Measurements from ENCODE around the gene NEK6. TPM values are rescaled to one million over a fixed set of nuclear protein-coding genes. Genes with fewer than 3 reads are reported as not detected.

NEK6 gene
- total and polyA plus RNA-seq, 10 donors: 11.2 to 71.3 (median 41.1) TPM

- intact Hi-C loops (cut with DNase I; ENCODE audit: low total_unique reads): no loop called here
- no peak for DNase-seq
- no peak for TF ChIP-seq POLR2AphosphoS5 (IDR thresholded peaks at IDR 0.05)
- TF ChIP-seq POLR2A (IDR thresholded peaks at IDR 0.05): no peak
- TF ChIP-seq, protein P1, sequence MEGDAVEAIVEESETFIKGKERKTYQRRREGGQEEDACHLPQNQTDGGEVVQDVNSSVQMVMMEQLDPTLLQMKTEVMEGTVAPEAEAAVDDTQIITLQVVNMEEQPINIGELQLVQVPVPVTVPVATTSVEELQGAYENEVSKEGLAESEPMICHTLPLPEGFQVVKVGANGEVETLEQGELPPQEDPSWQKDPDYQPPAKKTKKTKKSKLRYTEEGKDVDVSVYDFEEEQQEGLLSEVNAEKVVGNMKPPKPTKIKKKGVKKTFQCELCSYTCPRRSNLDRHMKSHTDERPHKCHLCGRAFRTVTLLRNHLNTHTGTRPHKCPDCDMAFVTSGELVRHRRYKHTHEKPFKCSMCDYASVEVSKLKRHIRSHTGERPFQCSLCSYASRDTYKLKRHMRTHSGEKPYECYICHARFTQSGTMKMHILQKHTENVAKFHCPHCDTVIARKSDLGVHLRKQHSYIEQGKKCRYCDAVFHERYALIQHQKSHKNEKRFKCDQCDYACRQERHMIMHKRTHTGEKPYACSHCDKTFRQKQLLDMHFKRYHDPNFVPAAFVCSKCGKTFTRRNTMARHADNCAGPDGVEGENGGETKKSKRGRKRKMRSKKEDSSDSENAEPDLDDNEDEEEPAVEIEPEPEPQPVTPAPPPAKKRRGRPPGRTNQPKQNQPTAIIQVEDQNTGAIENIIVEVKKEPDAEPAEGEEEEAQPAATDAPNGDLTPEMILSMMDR (IDR thresholded peaks at IDR 0.05 in 8 of 11, conservative IDR thresholded peaks at IDR 0.05 in 3 of 11): no peak
Observed at GRCh38 chr9:124225945-124226344, 31.8 kb upstream of the NEK6 start.

GRCh38 chr9:124228516-124228915 lies 29.2 kb upstream of the NEK6 start:
- TF ChIP-seq POLR2A (IDR thresholded peaks at IDR 0.05) (no peak), POLR2AphosphoS5 (IDR thresholded peaks at IDR 0.05) (no peak)
- TF ChIP-seq, protein P1 (IDR thresholded peaks at IDR 0.05 in 8 of 11, conservative IDR thresholded peaks at IDR 0.05 in 3 of 11): no peak
- WGBS, 5 donors: 72 to 100% (median 97%) methylated on average over 2 of the region's 2 CpGs

More at GRCh38 chr9:124225945-124226344, 31.8 kb upstream of the NEK6 start:
- Histone ChIP-seq H3K9me3 (no peaks in the 10 kb centered on the region), H3K4me3 (no peak overlapping the region), H3K27ac (no peak overlapping the region), H3K4me1 (peaks cover 6 to 45% (median 27%) of the 10 kb centered on the region in 6 donors), H3K27me3 (replicated peaks in 1 of 7) (no peaks in the 10 kb centered on the region), H3K36me3 (no peaks in the 10 kb centered on the region)

GRCh38 chr9:124231095-124231737 lies 26.5 kb upstream of the NEK6 start:
- Histone ChIP-seq H3K4me1 (peaks cover 0 to 4% (median 0%) of the 10 kb centered on the region in 6 donors), H3K36me3 (no peaks in the 10 kb centered on the region), H3K9me3 (peaks cover 0 to 9% (median 3%) of the 10 kb centered on the region in 8 donors), H3K27ac (no peak overlapping the region), H3K27me3 (replicated peaks in 1 of 7) (no peaks in the 10 kb centered on the region), H3K4me3 (no peak overlapping the region)
- intact Hi-C loops (cut with DNase I; ENCODE audit: low total_unique reads): no loop called here
- WGBS, 5 donors: 87 to 94% (median 90%) methylated on average over 8 of the region's 8 CpGs
- DNase-seq: no peak
- TF ChIP-seq POLR2A (IDR thresholded peaks at IDR 0.05): no peak
- no peak for TF ChIP-seq POLR2AphosphoS5 (IDR thresholded peaks at IDR 0.05)
- TF ChIP-seq, protein P1 (IDR thresholded peaks at IDR 0.05 in 8 of 11, conservative IDR thresholded peaks at IDR 0.05 in 3 of 11): no peak

More at GRCh38 chr9:124228516-124228915, 29.2 kb upstream of the NEK6 start:
- Histone ChIP-seq H3K27me3 (replicated peaks in 1 of 7) (no peaks in the 10 kb centered on the region), H3K4me3 (no peak overlapping the region), H3K9me3 (no peaks in the 10 kb centered on the region), H3K27ac (no peak overlapping the region), H3K36me3 (no peaks in the 10 kb centered on the region), H3K4me1 (peaks cover 3 to 19% (median 5%) of the 10 kb centered on the region in 6 donors)
- DNase-seq: no peak
- intact Hi-C loops (cut with DNase I; ENCODE audit: low total_unique reads): no loop called here

DNA sequence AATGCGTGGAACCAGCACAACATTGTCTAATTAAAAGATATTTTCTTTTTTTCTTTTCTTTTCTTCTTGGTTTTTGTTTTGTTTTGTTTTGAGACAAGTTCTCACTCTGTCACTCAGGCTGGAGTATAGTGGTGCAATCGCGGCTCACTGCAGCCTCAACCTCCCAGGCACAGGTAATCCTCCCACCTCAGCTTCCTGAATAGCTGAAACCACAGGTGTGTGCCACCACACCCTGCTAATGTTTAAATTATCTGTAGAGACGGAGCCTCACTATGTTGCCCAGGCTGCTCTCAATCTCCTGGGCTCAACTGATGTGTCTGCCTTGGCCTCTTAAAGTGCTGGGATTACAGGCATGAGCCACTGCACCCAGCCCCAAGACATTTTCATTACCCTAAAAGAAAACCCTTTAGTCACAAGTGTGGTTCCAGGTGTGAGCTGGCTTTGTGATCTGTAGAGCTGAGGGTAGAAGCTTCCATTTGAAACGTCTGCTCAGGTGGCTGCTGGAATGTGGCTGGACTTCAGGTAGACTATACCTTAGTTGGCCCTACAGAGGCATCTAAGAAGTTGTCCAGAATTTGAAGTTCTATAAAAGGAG lies 19.1 kb upstream of the NEK6 start:
- Histone ChIP-seq H3K4me1 (peaks cover 27 to 46% (median 35%) of the 10 kb centered on the region in 6 donors), H3K27ac (peak overlapping the region in 4 of 8 donors; percentile 20 to 67 (median 36)), H3K9me3 (peaks cover 0 to 9% (median 3%) of the 10 kb centered on the region in 8 donors), H3K27me3 (replicated peaks in 1 of 7) (no peaks in the 10 kb centered on the region), H3K4me3 (no peak overlapping the region), H3K36me3 (no peaks in the 10 kb centered on the region)
- WGBS, 5 donors: 56 to 74% (median 72%) methylated on average over 5 of the region's 5 CpGs
- TF ChIP-seq POLR2A (IDR thresholded peaks at IDR 0.05): no peak
- TF ChIP-seq, protein P1 (IDR thresholded peaks at IDR 0.05 in 8 of 11, conservative IDR thresholded peaks at IDR 0.05 in 3 of 11): no peak
- no peak for TF ChIP-seq POLR2AphosphoS5 (IDR thresholded peaks at IDR 0.05)
- DNase-seq: no peak
- intact Hi-C loops (cut with DNase I; ENCODE audit: low total_unique reads): no loop called here

Measured in spleen (tissue), 11 donors.